Keratinocyte (primary cell): ENCODE measurements around the gene N4BP2L1. TPM values are rescaled to one million over a fixed set of nuclear protein-coding genes. Genes with fewer than 3 reads are reported as not detected.
A peak's percentile ranks its signal among the peaks of the same experiment; 100 is the strongest.

Experiments used
- DNase-seq: peaks from one replicate; pipeline ENCODE4 v3.0.0-alpha.2; 2011; ENCODE audit warnings: low read depth, missing footprints, low spot score
- FAIRE-seq: peaks from 2 replicates; lab custom pipeline; 2011; peaks lifted over from hg19 to GRCh38; lab: Jason Lieb, UNC
- H2AFZ ChIP-seq: 2 replicates; pipeline ENCODE4 v1.6.0; 2012; ENCODE audit warnings: low read length, control low read depth, inconsistent platforms; ENCODE audit not compliant: control insufficient read depth
- H3K27ac ChIP-seq: 2 replicates; pipeline ENCODE4 v1.5.1; 2011; ENCODE audit warnings: low read length; ENCODE audit not compliant: control insufficient read depth, insufficient read depth
- H3K27me3 ChIP-seq: 3 replicates; pipeline ENCODE4 v1.6.0; 2011; ENCODE audit warnings: low read length; ENCODE audit not compliant: control insufficient read depth, insufficient read depth; ENCODE audit errors: extremely low read depth
- H3K36me3 ChIP-seq, 2 experiments: 2 replicates in 1 of 2; 3 replicates in 1 of 2; pipeline ENCODE4 v1.5.1; 2011; ENCODE audit warnings: low read length in 2 of 2, mild to moderate bottlenecking in 1 of 2; ENCODE audit not compliant: control insufficient read depth in 2 of 2, insufficient read depth in 2 of 2; ENCODE audit errors: extremely low read depth in 1 of 2
- H3K4me1 ChIP-seq: 3 replicates; pipeline ENCODE4 v1.5.1; 2011; ENCODE audit warnings: low read length; ENCODE audit not compliant: control insufficient read depth, insufficient read depth; ENCODE audit errors: extremely low read depth
- H3K4me2 ChIP-seq: 3 replicates; pipeline ENCODE4 v1.6.0; 2011; ENCODE audit warnings: low read depth, low read length; ENCODE audit not compliant: control insufficient read depth, insufficient read depth; ENCODE audit errors: extremely low read depth
- H3K4me3 ChIP-seq, 3 experiments: fragments of 200-600 bp in 1 of 3; sonication (generic) in 1 of 3; 2 replicates in 2 of 3; 3 replicates in 1 of 3; pipeline ENCODE4 v1.5.1; 2011 to 2016; ENCODE audit warnings: low read length in 3 of 3, mild to moderate bottlenecking in 3 of 3, control low read depth in 2 of 3, inconsistent platforms in 1 of 3, low read depth in 1 of 3, mixed read lengths in 1 of 3, mixed run types in 1 of 3, moderate library complexity in 1 of 3; ENCODE audit not compliant: control insufficient read depth in 2 of 3, insufficient read depth in 2 of 3; ENCODE audit errors: extremely low read depth in 1 of 3
- H3K79me2 ChIP-seq: 2 replicates; pipeline ENCODE4 v1.6.0; 2012; ENCODE audit warnings: low read length; ENCODE audit not compliant: control insufficient read depth, insufficient read depth
- H3K9ac ChIP-seq: 3 replicates; pipeline ENCODE4 v1.6.0; 2011; ENCODE audit warnings: low read length; ENCODE audit not compliant: control insufficient read depth, insufficient read depth; ENCODE audit errors: extremely low read depth
- H3K9me1 ChIP-seq: 3 replicates; pipeline ENCODE4 v1.6.0; 2011; ENCODE audit warnings: low read length; ENCODE audit not compliant: control insufficient read depth, insufficient read depth; ENCODE audit errors: extremely low read depth
- H3K9me3 ChIP-seq: 2 replicates; pipeline ENCODE4 v1.5.1; 2012; ENCODE audit warnings: low read depth, low read length; ENCODE audit not compliant: control insufficient read depth
- H4K20me1 ChIP-seq: 3 replicates; pipeline ENCODE4 v1.6.0; 2011; ENCODE audit warnings: low read length; ENCODE audit not compliant: control insufficient read depth, insufficient read depth; ENCODE audit errors: extremely low read depth
- CTCF ChIP-seq, 3 experiments: IDR thresholded peaks in 1 of 3; conservative IDR thresholded peaks in 1 of 3; optimal IDR thresholded peaks in 1 of 3; 2 replicates in 2 of 3; 3 replicates in 1 of 3; pipeline versions ENCODE3 to v1.5.1; 2011; ENCODE audit warnings: low read length in 3 of 3, mild to moderate bottlenecking in 3 of 3, moderate library complexity in 2 of 3, control low read depth in 1 of 3, inconsistent platforms in 1 of 3; ENCODE audit not compliant: insufficient read depth in 2 of 3; ENCODE audit errors: extremely low read depth in 1 of 3
- EZH2 ChIP-seq: IDR thresholded peaks from one replicate; pipeline ENCODE4 v1.6.1; 2012; ENCODE audit warnings: inconsistent platforms, mild to moderate bottlenecking, low read length, moderate library complexity
- dilution Hi-C: fragments of 300-500 bp; cut with MboI; formaldehyde crosslinking; loops from one replicate; pipeline ENCODE4 v1.7.0; 2020; ENCODE audit warnings: low sequenced_read_pairs; ENCODE audit not compliant: extremely low pct_ligation_motif_present
- polyA plus RNA-seq, 5 experiments: library from polyadenylated mRNA; depleted of rRNA in 3 of 5; stranded (reverse) in 3 of 5; stranded (forward) in 1 of 5; unstranded in 1 of 5; fragments of >200 nt; gene quantifications; 1 replicate in 1 of 5; 2 replicates in 3 of 5; 3 replicates in 1 of 5; pipeline versions ENCODE4 v1.2.1 to v1.2.3, GENCODE V29; 2011 to 2012; ENCODE audit warnings: missing spikeins in 2 of 5, low read depth in 1 of 5, low replicate concordance in 1 of 5

N4BP2L1 gene
- polyA plus RNA-seq, 1 donor (not counting 4 experiments of a cell fraction or from before 2014, with no cell fraction given): 1.3 TPM

GRCh38 chr13:32429433-32429909 is 1.5 kb upstream of the N4BP2L1 start:
- H3K27ac ChIP-seq: no peak overlapping the region
- H3K9ac ChIP-seq: no peak overlapping the region
- peaks cover 0 to 7% of the 10 kb centered on the region in 2 experiments for H3K36me3 ChIP-seq
- TF ChIP-seq EZH2 (no peak), CTCF (optimal IDR thresholded peaks at IDR 0.05 in 1 of 3, IDR thresholded peaks at IDR 0.05 in 1 of 3, conservative IDR thresholded peaks at IDR 0.05 in 1 of 3; ENCODE audit: extremely low read depth in 1 of 3, insufficient read depth in 2 of 3, low read length in 3 of 3) (no peak)
- dilution Hi-C loops: no loop called here
- H4K20me1 ChIP-seq: no peaks in the 10 kb centered on the region
- no peaks in the 10 kb centered on the region for H3K27me3 ChIP-seq
- H3K79me2 ChIP-seq: no peaks in the 10 kb centered on the region
- no peak overlapping the region for H2AFZ ChIP-seq
- H3K4me2 ChIP-seq: no peak overlapping the region
- H3K9me3 ChIP-seq: no peaks in the 10 kb centered on the region
- peaks cover 25% of the 10 kb centered on the region for H3K4me1 ChIP-seq
- no peak overlapping the region for H3K4me3 ChIP-seq
- H3K9me1 ChIP-seq: no peaks in the 10 kb centered on the region
- no peak for DNase-seq
- no peak for FAIRE-seq

DNA sequence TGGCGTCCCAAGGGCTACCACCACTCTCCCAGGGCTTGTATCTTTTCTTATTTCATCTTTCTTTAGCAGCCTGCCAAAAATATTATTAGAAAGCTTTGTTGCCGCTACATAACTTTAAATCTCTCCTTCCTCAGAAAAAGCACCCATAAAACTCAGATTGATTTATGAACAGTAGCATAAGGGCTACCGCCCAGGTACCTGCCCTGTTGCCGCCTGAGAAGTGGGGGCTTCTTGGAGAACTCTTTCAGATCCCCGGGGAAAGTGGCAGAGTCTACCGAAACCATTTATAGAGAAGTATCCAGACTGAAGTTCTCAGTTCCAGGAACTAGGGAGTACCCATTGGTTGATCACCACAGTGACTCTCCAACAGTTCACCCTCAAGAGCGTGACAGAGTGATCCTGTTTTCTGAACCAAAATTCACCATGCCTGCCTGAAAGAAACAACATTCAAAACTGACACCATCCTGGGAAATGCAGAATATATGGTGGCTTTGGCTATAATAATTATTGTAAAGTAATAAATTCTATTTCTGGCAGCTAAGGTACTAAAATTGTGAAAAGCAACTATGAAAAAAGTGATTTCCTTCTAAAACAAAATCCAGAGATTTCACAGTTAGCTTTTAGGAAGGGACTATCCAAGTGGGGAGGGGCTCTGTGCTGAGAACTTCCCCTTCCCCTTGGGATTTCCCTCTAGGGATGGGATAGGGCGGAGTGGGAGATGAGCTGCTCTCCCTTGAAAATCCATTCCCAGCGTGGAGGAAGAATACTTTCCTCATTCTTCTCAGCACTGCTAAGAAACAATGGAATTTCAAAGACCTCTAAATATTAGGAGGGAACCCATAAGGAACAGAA is 877 bp upstream of the N4BP2L1 start:
- Histone ChIP-seq H3K4me2 (peak overlapping the region; percentile 76), H3K27me3 (no peaks in the 10 kb centered on the region), H2AFZ (peak overlapping the region; percentile 10), H3K9ac (no peak overlapping the region), H3K36me3 (peaks cover 3 to 10% of the 10 kb centered on the region in 2 experiments), H3K27ac (no peak overlapping the region), H3K79me2 (no peaks in the 10 kb centered on the region), H3K4me1 (peaks cover 25% of the 10 kb centered on the region), H3K9me1 (no peaks in the 10 kb centered on the region), H3K4me3 (peak overlapping the region in 1 of 3 experiments; percentile 56), H4K20me1 (no peaks in the 10 kb centered on the region), H3K9me3 (no peaks in the 10 kb centered on the region)
- DNase-seq: no peak
- dilution Hi-C loops: no loop called here
- no peak for FAIRE-seq
- TF ChIP-seq EZH2: no peak
- no peak for TF ChIP-seq CTCF (optimal IDR thresholded peaks at IDR 0.05 in 1 of 3, IDR thresholded peaks at IDR 0.05 in 1 of 3, conservative IDR thresholded peaks at IDR 0.05 in 1 of 3; ENCODE audit: extremely low read depth in 1 of 3, insufficient read depth in 2 of 3, low read length in 3 of 3)
